Endothelial cell of umbilical vein (primary cell): Measurements from ENCODE around the gene HTRA3. TPM values are rescaled to one million over a fixed set of nuclear protein-coding genes. Genes with fewer than 3 reads are reported as not detected.
A peak's percentile ranks its signal among the peaks of the same experiment; 100 is the strongest.

Experiments used
- BruUV-seq: library from RNA; stranded (reverse); fragments of 400-500 nt; replicated peaks from 2 replicates; lab custom pipeline; 2021; lab: Mats Ljungman, UMichigan
- CTCF ChIA-PET: fragments of 300-600, 350-600 bp; sonication (Branson Sonifier 250); formaldehyde crosslinking; loops from one replicate; lab custom pipeline; 2021; ENCODE audit warnings: antibody characterized with exemption, inconsistent platforms; lab: Charles Lee
- POLR2A ChIA-PET: fragments of 300-600, 350-600 bp; sonication (Branson Sonifier 250); formaldehyde crosslinking; loops from one replicate; lab custom pipeline; 2021; ENCODE audit warnings: antibody characterized with exemption, inconsistent platforms; lab: Charles Lee
- DNase-seq: peaks from one replicate; pipeline ENCODE4 v3.0.0-alpha.2; 2011; ENCODE audit warnings: low read depth, low spot score
- FAIRE-seq: peaks from 2 replicates; lab custom pipeline; 2011; peaks lifted over from hg19 to GRCh38; lab: Jason Lieb, UNC
- H2AFZ ChIP-seq: 2 replicates; pipeline ENCODE4 v1.6.0; 2012; ENCODE audit warnings: low read depth, low read length, control low read depth, inconsistent platforms
- H3K27ac ChIP-seq: 2 replicates; pipeline ENCODE4 v1.5.1; 2011; ENCODE audit warnings: low read depth, mild to moderate bottlenecking, control low read depth, low read length, moderate library complexity; ENCODE audit not compliant: insufficient read depth
- H3K27me3 ChIP-seq, 2 experiments: 2 replicates each; pipeline versions ENCODE4 v1.6.0 to v1.6.1; 2011; ENCODE audit warnings: low read length in 2 of 2, mixed read lengths in 1 of 2; ENCODE audit not compliant: control insufficient read depth in 2 of 2, insufficient read depth in 2 of 2
- H3K36me3 ChIP-seq, 2 experiments: 2 replicates in 1 of 2; 3 replicates in 1 of 2; pipeline ENCODE4 v1.5.1; 2011; ENCODE audit warnings: low read length in 2 of 2, mild to moderate bottlenecking in 1 of 2, moderate library complexity in 1 of 2; ENCODE audit not compliant: control insufficient read depth in 2 of 2, insufficient read depth in 2 of 2; ENCODE audit errors: extremely low read depth in 1 of 2
- H3K4me1 ChIP-seq: 3 replicates; pipeline ENCODE4 v1.5.1; 2011; ENCODE audit warnings: mild to moderate bottlenecking, low read length; ENCODE audit not compliant: control insufficient read depth, insufficient read depth; ENCODE audit errors: extremely low read depth
- H3K4me2 ChIP-seq: 2 replicates; pipeline ENCODE4 v1.6.1; 2011; ENCODE audit warnings: low read length, control low read depth, mixed read lengths; ENCODE audit not compliant: insufficient read depth
- H3K4me3 ChIP-seq, 3 experiments: fragments of 200-600 bp in 1 of 3; sonication (generic), shearing (Covaris generic) in 1 of 3; replicated peaks in 1 of 3; 2 replicates each; pipeline ENCODE4 v1.5.1; 2011 to 2016; ENCODE audit warnings: control low read depth in 3 of 3, low read length in 3 of 3, mild to moderate bottlenecking in 2 of 3, inconsistent platforms in 1 of 3, low read depth in 1 of 3, moderate library complexity in 1 of 3; ENCODE audit not compliant: insufficient read depth in 1 of 3
- H3K79me2 ChIP-seq: 2 replicates; pipeline ENCODE4 v1.6.0; 2012; ENCODE audit warnings: low read length, inconsistent platforms; ENCODE audit not compliant: control insufficient read depth, insufficient read depth
- H3K9ac ChIP-seq: replicated peaks from 2 replicates; pipeline ENCODE3; 2011; ENCODE audit warnings: low read length, control low read depth; ENCODE audit not compliant: insufficient read depth; ENCODE audit errors: extremely low read depth
- H3K9me1 ChIP-seq: replicated peaks from 3 replicates; pipeline ENCODE4 v1.6.0; 2011; ENCODE audit warnings: mild to moderate bottlenecking, low read length; ENCODE audit not compliant: control insufficient read depth, insufficient read depth; ENCODE audit errors: extremely low read depth
- H3K9me3 ChIP-seq: replicated peaks from 2 replicates; pipeline ENCODE4 v1.5.1; 2012; ENCODE audit warnings: low read length, inconsistent platforms; ENCODE audit not compliant: control insufficient read depth, insufficient read depth
- H4K20me1 ChIP-seq: replicated peaks from 2 replicates; pipeline ENCODE3; 2011; ENCODE audit warnings: mild to moderate bottlenecking, low read length; ENCODE audit not compliant: control insufficient read depth, insufficient read depth; ENCODE audit errors: extremely low read depth
- EZH2 ChIP-seq: IDR thresholded peaks from 2 replicates; pipeline ENCODE4 v1.6.1; 2012; ENCODE audit warnings: borderline replicate concordance, low read depth, mild to moderate bottlenecking, moderate library complexity, low read length, inconsistent platforms; ENCODE audit not compliant: severe bottlenecking
- FOS ChIP-seq: IDR thresholded peaks from 2 replicates; pipeline ENCODE4 v1.6.1; 2011; ENCODE audit warnings: mild to moderate bottlenecking, low read length, moderate library complexity, borderline replicate concordance; ENCODE audit not compliant: insufficient read depth
- GATA2 ChIP-seq: IDR thresholded peaks from 2 replicates; pipeline ENCODE4 v1.7.0; 2011; ENCODE audit warnings: low read depth, mild to moderate bottlenecking, moderate library complexity, mixed read lengths, low read length; ENCODE audit not compliant: insufficient read length, insufficient read depth
- JUN ChIP-seq: IDR thresholded peaks from 2 replicates; pipeline ENCODE4 v1.6.1; 2011; ENCODE audit warnings: borderline replicate concordance, low read depth; ENCODE audit not compliant: insufficient read length, insufficient read depth
- MYC ChIP-seq: IDR thresholded peaks from one replicate; pipeline ENCODE4 v1.6.1; 2011; ENCODE audit warnings: mild to moderate bottlenecking, low read depth, low read length
- POLR2A ChIP-seq: IDR thresholded peaks from 2 replicates; pipeline ENCODE4 v1.6.1; 2012; ENCODE audit warnings: low read depth, mild to moderate bottlenecking, control low read depth, low read length
- POLR2AphosphoS5 ChIP-seq: IDR thresholded peaks from 2 replicates; pipeline ENCODE4 v1.6.1; 2012; ENCODE audit warnings: low read depth, mild to moderate bottlenecking, control low read depth, low read length, moderate library complexity; ENCODE audit not compliant: insufficient read depth
- dilution Hi-C: fragments of 300-500 bp; cut with MboI; formaldehyde crosslinking; loops from one replicate; pipeline ENCODE4 v1.15.0; 2019; ENCODE audit warnings: low sequenced_read_pairs; ENCODE audit not compliant: extremely low pct_ligation_motif_present
- intact Hi-C: fragments of 100-400 bp; cut with micrococcal nuclease; formaldehyde crosslinking; loops from one replicate; pipeline ENCODE4 v1.10.0; 2022
- polyA plus RNA-seq, 4 experiments: library from polyadenylated mRNA; depleted of rRNA in 3 of 4; stranded (reverse) in 3 of 4; unstranded in 1 of 4; fragments of >200 nt; gene quantifications; 2 replicates each; pipeline versions ENCODE4 v1.2.1 to v1.2.3, GENCODE V29; 2011 to 2012; ENCODE audit warnings: missing spikeins in 1 of 4
- total RNA-seq: library from RNA; stranded (reverse); gene quantifications from 2 replicates; pipeline ENCODE4 v1.2.3, GENCODE V29; 2021
- TF ChIP-seq, protein P1 (sequence below): IDR thresholded peaks from 2 replicates; pipeline ENCODE4 v1.6.1; 2011; ENCODE audit not compliant: insufficient read depth, insufficient read length
- TF ChIP-seq, protein P2 (sequence below), 2 donors: IDR thresholded peaks; 1 replicate in 1 of 2; 2 replicates in 1 of 2; pipeline ENCODE4 v1.5.1; 2011; ENCODE audit warnings: low read length in 2 of 2, mild to moderate bottlenecking in 2 of 2, moderate library complexity in 2 of 2, control low read depth in 1 of 2, inconsistent platforms in 1 of 2, low read depth in 1 of 2; ENCODE audit not compliant: insufficient read depth in 1 of 2; ENCODE audit errors: extremely low read depth in 1 of 2

HTRA3 gene
- total and polyA plus RNA-seq, 2 donors (not counting 3 experiments of a cell fraction or from before 2014, with no cell fraction given), result 9.0 to 12.0 TPM

DNA sequence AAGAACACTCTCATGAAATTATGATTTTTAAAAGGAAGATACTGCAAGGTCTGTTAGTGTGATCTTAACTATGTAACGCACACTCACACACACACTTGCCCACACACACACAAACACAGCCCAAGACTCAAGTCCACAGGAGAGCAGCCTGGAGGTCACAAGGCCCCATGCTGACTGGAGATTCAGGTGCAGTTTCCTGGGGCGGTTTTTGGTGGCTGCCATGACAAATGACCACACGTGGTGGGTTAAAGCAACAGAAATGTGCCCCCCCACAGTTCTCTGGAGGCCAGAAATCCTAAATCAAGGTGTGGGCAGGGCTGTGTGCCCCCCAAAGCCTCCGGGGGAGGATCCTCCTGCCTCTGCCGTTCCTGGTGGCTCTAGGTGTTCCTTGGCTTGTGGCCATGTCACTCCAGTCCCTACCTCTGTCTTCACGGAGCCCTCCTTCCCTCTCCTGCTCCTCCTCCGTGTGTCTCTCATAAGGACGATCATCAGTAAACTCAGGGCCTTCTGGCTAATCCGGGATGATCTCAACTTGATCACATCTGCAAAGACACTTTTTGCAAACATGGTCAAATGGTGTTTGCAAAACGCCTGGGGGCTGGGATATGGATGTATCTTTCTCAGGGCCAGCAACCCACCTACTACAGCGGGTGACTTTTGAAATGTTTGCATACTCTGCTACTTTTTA is 9.7 kb upstream of the HTRA3 start:
- FAIRE-seq (peak; percentile 21), DNase-seq (no peak)
- no peak overlapping the region for H3K4me3 ChIP-seq
- H3K4me1 ChIP-seq, result no peaks in the 10 kb centered on the region
- H2AFZ ChIP-seq, result no peak overlapping the region
- H3K9me1 ChIP-seq, result no peaks in the 10 kb centered on the region
- H3K27me3 ChIP-seq, result peaks cover 0 to 3% of the 10 kb centered on the region in 2 experiments
- H4K20me1 ChIP-seq, result no peaks in the 10 kb centered on the region
- POLR2A ChIA-PET, result no interaction called here
- no peak overlapping the region for H3K9ac ChIP-seq
- H3K79me2 ChIP-seq, result no peaks in the 10 kb centered on the region
- dilution Hi-C loops, result no loop called here
- TF ChIP-seq, protein P1, sequence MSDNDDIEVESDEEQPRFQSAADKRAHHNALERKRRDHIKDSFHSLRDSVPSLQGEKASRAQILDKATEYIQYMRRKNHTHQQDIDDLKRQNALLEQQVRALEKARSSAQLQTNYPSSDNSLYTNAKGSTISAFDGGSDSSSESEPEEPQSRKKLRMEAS, result no peak
- TF ChIP-seq GATA2 (no peak), EZH2 (no peak), POLR2A (no peak), POLR2AphosphoS5 (no peak), FOS (no peak), MYC (no peak), JUN (no peak)
- TF ChIP-seq, protein P2, sequence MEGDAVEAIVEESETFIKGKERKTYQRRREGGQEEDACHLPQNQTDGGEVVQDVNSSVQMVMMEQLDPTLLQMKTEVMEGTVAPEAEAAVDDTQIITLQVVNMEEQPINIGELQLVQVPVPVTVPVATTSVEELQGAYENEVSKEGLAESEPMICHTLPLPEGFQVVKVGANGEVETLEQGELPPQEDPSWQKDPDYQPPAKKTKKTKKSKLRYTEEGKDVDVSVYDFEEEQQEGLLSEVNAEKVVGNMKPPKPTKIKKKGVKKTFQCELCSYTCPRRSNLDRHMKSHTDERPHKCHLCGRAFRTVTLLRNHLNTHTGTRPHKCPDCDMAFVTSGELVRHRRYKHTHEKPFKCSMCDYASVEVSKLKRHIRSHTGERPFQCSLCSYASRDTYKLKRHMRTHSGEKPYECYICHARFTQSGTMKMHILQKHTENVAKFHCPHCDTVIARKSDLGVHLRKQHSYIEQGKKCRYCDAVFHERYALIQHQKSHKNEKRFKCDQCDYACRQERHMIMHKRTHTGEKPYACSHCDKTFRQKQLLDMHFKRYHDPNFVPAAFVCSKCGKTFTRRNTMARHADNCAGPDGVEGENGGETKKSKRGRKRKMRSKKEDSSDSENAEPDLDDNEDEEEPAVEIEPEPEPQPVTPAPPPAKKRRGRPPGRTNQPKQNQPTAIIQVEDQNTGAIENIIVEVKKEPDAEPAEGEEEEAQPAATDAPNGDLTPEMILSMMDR (IDR thresholded peaks at IDR 0.05; ENCODE audit: extremely low read depth in 1 of 2, insufficient read depth in 1 of 2, low read depth in 1 of 2, low read length in 2 of 2), result no peak
- no peaks in the 10 kb centered on the region for H3K9me3 ChIP-seq
- no peaks in the 10 kb centered on the region for H3K36me3 ChIP-seq
- H3K4me2 ChIP-seq, result no peak overlapping the region
- H3K27ac ChIP-seq, result no peak overlapping the region
- CTCF ChIA-PET, result interaction anchor here (1.3 to 1.5 kb wide), 2 partner anchors 17 to 151 kb away, joined by 5 read pairs; no protein-coding TSS in a partner anchor
- BruUV-seq, result no TSS peak
- intact Hi-C loops, result loop anchor here (10.0 kb wide), 1 partner anchor 335 kb away; the partner anchor contains the start of gene CPZ
